Measurements from ENCODE around the gene SPATA12. TPM values are rescaled to one million over a fixed set of nuclear protein-coding genes. Genes with fewer than 3 reads are reported as not detected.

Gene SPATA12
- total RNA-seq, 1 donor from 2014 or later = 0.18 TPM

DNA sequence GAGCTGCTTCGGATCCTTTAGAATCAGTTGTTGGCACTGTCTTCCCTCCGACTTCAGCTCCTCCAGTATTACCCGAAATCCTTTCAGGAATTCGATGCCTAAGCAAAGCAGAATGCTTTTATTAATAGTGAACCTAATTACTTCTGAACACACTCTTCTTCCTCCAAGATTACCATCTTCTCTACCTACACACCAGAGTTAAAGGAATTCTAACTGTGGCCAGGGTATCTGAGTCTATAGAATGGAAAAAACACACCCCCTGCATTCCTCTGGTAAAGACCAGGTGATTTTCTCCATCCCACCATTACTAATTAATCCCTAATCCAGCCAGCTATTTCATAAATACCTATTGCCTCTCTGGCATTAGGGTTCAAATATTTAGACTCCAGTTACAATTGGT, 49.8 kb downstream of the SPATA12 start:
- no peak for DNase-seq (ENCODE audit: extremely low read depth, low read depth, low spot score)

DNA sequence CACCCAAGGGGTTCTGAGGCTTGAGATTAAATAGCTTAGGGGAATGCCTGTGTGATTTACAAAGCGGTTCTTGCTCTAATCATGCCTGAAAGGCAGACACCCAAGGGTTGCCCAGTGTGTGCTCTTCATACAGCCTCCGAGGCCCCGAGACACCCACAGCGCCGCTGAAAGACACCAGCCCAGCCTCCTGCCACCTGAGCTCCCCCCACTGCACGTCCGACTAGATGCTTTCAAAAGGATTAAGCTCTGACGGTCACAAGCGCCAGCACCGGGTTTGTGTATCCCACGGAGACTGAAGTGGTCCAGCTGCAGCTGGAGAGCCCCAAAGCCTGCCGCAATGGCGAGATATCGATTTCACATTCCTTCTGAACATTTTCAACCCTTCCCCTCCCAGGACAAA, 50.3 kb downstream of the SPATA12 start:
- DNase-seq (ENCODE audit: extremely low read depth, low read depth, low spot score) = no peak

DNA sequence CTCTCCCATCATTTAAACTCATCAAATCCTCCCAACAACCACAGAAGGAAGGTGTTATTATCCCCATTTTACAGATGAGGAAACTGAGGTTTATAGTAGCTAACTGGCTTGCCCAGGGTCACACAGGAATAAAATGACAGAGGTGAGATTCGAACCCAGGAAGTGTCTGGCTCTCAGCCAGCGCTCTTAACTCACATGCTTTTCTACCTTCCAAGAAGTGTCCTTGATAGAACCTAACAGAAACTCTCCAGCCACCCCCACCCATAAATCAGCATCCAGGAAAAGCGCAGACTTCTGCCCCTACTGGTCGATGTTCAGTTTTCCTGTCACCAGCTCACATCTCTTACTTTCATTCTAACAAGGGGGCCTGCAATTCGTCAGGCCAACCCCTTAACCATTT, 51.7 kb downstream of the SPATA12 start:
- no peak for DNase-seq (ENCODE audit: extremely low read depth, low read depth, low spot score)

DNA sequence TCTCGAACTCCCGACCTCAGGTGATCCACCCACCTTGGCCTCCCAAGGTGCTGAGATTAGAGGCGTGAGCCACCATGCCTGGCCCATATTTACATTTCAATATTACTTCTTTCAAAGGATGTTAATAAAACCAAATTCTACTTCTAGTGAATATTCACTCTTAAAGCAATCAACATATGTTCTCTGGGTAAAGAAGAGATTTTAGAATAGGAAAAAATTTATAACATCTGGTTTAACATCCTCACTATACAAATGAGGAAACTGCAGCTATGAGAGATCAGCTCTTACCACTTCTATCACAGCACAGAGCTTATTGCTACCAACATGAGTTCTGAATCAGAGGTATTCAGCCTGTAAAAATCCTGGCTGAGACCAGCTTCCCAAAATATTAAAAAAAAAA, 56.0 kb downstream of the SPATA12 start:
- no peak for DNase-seq (ENCODE audit: extremely low read depth, low read depth, low spot score)

DNA sequence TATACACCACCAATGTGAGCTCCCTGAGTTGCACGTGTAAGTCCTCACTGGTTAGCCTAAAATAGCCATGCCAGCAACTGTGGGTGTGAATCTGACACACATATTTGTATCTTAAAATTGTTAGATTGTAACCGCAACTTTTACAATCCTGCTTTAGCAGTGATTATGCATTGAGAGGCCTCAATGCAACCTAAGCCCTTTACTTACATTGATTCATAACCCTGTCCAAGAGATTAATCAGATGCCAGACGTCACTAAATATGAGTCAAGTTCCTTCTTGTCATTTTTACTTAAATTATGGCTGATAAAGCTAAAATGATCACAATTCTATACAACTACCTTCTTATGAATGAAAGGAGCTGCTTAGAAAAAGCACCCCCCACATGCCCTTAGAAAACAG, 57.8 kb downstream of the SPATA12 start:
- DNase-seq (ENCODE audit: extremely low read depth, low read depth, low spot score) = no peak

DNA sequence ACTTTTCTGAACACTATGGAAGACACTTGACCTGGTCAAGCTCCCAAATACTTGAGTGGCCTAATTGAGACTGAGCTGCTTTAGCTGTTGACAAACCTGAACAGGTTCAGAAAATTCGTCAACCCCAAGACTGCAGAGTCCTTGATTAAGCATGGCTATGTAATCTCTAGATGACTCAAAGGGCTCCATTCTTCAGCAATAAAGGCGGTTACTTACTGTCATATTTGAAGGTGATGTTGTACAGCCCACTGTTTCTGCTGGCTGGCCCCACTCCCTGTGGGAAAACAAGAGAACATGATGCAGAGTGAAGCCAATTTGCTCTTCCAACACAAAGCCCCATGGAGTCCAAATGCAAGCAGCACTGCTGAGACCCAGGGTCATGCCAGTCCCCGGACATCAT, 59.6 kb downstream of the SPATA12 start:
- DNase-seq (ENCODE audit: extremely low read depth, low read depth, low spot score) = no peak

DNA sequence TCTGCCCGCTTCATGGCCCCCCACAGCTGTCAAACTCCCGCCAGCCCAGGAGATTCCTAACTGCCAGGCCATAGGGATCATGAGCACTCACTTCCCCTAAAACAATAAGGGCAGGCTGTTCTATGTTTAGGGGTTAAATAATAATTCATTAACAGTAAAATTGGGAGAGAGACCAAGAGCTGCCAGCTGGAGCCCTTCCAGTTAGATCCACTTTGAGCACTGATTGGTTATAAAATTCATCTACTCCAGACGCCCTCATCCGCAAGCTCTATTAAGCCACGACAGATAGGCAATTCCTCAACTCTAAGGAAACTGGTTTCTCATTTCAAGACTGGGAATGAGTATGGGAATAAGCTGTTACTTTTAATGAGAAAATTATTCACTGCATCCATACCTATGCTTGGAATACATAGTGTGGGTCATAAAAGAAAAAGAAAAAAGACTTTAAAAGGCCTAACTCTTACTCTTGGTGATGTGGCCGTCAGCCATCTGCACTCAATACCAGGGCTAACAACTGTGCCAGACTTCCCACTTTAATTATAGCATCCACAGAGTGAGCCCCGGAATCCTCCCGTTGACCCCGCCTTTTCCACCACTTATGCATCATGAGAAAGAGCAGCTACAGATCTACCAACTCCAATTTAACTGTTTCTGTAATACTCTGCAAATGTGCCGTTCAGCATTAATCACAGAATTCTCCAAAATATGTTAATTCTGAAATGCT, 60.1 kb downstream of the SPATA12 start:
- DNase-seq (ENCODE audit: extremely low read depth, low read depth, low spot score) = no peak

Other genes with a start within 250 kb of the SPATA12 start
- gene IL17RD, start 104.7 kb downstream of the SPATA12 start, total RNA-seq = 2.3 and 3.2 TPM in 2 replicates
- gene HESX1, start 139.3 kb downstream of the SPATA12 start, total RNA-seq = 0.58 and 1.0 TPM in 2 replicates
- 24.2 and 24.5 TPM in 2 replicates for gene APPL1, start 167.1 kb downstream of the SPATA12 start, total RNA-seq
- gene ASB14, start 232.0 kb downstream of the SPATA12 start, total RNA-seq = not detected in 2 replicates